SU-DHL-6 (cell line): ENCODE data around the gene LPCAT1.

Experiments
- EZH2phosphoT487 ChIP-seq: fragments of 200-600 bp; sonication (generic), shearing (Covaris generic); conservative IDR thresholded peaks from 2 replicates; pipeline ENCODE4 v1.6.1; 2018; ENCODE audit warnings: mild to moderate bottlenecking, antibody characterized with exemption, low read length, moderate library complexity, mixed read lengths
- TF ChIP-seq, protein P1 (sequence below): fragments of 200-600 bp; sonication (generic); IDR thresholded peaks from one replicate; pipeline ENCODE4 v1.5.1; 2017; ENCODE audit warnings: antibody characterized with exemption, mild to moderate bottlenecking, low read length, moderate library complexity; ENCODE audit not compliant: insufficient read depth, poor library complexity, severe bottlenecking

DNA sequence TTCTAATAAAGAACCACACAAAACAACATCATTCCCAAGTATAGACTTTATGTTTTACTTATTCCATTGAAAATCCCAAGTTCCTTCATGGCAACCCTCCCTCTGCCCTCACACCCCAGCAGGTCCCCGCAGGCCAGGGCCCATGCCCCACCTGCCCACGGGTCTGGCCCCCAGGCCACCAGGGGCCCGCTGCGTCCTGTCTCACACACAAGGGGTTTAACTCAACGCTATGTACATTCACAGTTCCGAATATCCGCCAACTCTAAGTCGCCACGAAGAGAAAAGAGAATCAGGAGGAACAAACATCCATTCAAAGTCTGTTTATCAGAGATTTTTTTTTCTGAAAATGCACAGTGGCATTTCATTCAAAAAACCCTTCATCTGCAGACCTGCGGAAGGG, 62.4 kb downstream of the LPCAT1 start:
- TF ChIP-seq, protein P1, sequence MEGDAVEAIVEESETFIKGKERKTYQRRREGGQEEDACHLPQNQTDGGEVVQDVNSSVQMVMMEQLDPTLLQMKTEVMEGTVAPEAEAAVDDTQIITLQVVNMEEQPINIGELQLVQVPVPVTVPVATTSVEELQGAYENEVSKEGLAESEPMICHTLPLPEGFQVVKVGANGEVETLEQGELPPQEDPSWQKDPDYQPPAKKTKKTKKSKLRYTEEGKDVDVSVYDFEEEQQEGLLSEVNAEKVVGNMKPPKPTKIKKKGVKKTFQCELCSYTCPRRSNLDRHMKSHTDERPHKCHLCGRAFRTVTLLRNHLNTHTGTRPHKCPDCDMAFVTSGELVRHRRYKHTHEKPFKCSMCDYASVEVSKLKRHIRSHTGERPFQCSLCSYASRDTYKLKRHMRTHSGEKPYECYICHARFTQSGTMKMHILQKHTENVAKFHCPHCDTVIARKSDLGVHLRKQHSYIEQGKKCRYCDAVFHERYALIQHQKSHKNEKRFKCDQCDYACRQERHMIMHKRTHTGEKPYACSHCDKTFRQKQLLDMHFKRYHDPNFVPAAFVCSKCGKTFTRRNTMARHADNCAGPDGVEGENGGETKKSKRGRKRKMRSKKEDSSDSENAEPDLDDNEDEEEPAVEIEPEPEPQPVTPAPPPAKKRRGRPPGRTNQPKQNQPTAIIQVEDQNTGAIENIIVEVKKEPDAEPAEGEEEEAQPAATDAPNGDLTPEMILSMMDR, result no peak
- no peak for TF ChIP-seq EZH2phosphoT487
